Hematopoietic multipotent progenitor cell treated with erythropoietin and hydrocortisone succinate and interleukin-3 and kit ligand, for 8 days (in vitro differentiated cells): Measurements from ENCODE around the gene DDOST.

ENCODE experiments used
- DNase-seq: peaks from one replicate; pipeline ENCODE4 v3.0.0-alpha.2; 2015

DDOST gene

GRCh38 chr1:20661207-20662109 lies at the start of gene DDOST:
Gene DDOST, minus strand, starts transcription at chr1:20661369. Its CDS starts 19 bp downstream, at chr1:20661350.
- peak; percentile 98 for DNase-seq

GRCh38 chr1:20710469-20711284 lies 49.5 kb upstream of the DDOST start:
- DNase-seq = no peak

- no peak for DNase-seq
These were observed 48.7 kb upstream of the DDOST start for GRCh38 chr1:20709868-20710267.

GRCh38 chr1:20708891-20709290 lies 47.7 kb upstream of the DDOST start:
- DNase-seq = no peak

GRCh38 chr1:20708057-20708456 lies 46.9 kb upstream of the DDOST start:
- no peak for DNase-seq

GRCh38 chr1:20706841-20707240 lies 45.7 kb upstream of the DDOST start:
- DNase-seq = no peak

GRCh38 chr1:20705203-20705755 lies 44.1 kb upstream of the DDOST start:
- no peak for DNase-seq

GRCh38 chr1:20704390-20705202 lies 43.4 kb upstream of the DDOST start:
- DNase-seq = no peak

- DNase-seq = no peak
These were observed 42.1 kb upstream of the DDOST start for GRCh38 chr1:20703124-20703756.

GRCh38 chr1:20702416-20702815 lies 41.2 kb upstream of the DDOST start:
- no peak for DNase-seq

- DNase-seq = no peak
These were observed 40.7 kb upstream of the DDOST start for GRCh38 chr1:20701847-20702246.

GRCh38 chr1:20701446-20701845 lies 40.3 kb upstream of the DDOST start:
- DNase-seq = no peak

- DNase-seq = no peak
These were observed 39.6 kb upstream of the DDOST start for GRCh38 chr1:20700636-20701215.

GRCh38 chr1:20699558-20699957 lies 38.4 kb upstream of the DDOST start:
- DNase-seq = no peak

GRCh38 chr1:20698195-20698910 lies 37.2 kb upstream of the DDOST start:
- no peak for DNase-seq

- DNase-seq = no peak
These were observed 36.4 kb upstream of the DDOST start for GRCh38 chr1:20697563-20697962.

- peak; percentile 84 for DNase-seq
These were observed 35.5 kb upstream of the DDOST start for GRCh38 chr1:20696397-20697333.

- DNase-seq = no peak
These were observed 34.3 kb upstream of the DDOST start for GRCh38 chr1:20695515-20695914.

- DNase-seq = no peak
These were observed 32.5 kb upstream of the DDOST start for GRCh38 chr1:20693623-20694022.

- no peak for DNase-seq
These were observed 30.7 kb upstream of the DDOST start for GRCh38 chr1:20691872-20692271.
